GM18526 (cell line): Measurements from ENCODE around the gene CNOT4.

ENCODE experiments used
- POLR2A ChIP-seq: IDR thresholded peaks from 3 replicates; pipeline ENCODE4 v1.6.1; 2011; ENCODE audit not compliant: insufficient read length; ENCODE audit errors: extremely low read depth

Gene CNOT4

DNA sequence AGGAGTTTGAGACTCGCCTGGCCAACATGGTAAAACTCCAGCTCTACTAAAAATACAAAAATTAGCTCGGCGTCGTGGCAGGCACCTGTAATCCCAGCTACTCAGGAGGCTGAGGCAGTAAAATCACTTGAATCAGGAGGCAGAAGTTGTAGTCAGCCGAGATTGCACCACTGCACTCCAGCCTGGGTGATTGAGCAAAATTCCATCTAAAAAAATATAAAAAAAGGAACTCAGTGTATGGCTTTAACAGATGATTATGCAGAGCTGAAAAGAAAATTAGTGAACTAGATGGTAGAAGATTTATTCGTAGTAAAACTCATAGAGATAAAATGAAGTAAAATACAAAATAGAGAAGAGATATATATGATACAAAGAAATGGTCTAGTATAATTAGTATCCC lies 12.6 kb upstream of the CNOT4 start:
- TF ChIP-seq POLR2A, result no peak

DNA sequence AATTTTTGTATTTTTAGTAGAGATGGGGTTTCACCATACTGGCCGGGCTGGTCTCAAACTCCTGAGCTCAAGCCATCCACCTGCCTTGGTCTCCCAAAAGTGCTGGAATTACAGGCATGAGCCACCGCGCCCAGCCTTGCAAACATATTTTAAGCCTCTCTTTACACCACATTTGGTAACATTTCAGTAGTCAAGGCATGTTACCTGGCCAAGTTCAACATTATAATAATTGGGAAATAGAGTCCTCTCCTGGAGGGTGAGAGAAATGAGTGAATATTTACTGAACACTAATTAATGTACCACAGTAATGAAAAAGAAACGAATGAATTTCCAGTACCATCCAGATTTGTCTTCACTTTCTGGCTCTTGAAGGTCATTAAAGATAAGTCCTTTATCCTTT lies 10.0 kb upstream of the CNOT4 start:
- no peak for TF ChIP-seq POLR2A

DNA sequence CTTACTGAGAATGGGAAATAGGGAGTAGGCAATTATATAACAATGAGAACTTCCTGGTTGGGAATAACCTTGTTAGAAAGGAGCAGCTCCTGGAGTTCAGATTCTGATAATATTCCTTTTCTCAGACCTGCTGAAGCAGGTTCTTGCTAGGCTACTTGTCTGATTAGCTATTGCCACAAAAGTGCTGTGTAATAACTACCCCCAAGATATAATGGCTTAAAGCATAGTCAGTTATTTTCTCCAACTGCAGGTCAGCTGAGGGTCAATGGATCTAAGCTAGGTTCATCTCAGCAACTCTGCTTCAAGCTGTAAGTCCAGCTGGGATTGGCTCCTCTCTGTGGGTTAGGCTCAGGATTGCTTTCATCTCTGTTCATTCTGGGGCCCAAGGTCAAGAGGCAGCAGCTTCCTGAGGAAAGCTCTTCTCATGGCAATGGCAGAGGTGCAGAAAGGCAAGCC lies 9.4 kb upstream of the CNOT4 start:
- no peak for TF ChIP-seq POLR2A

DNA sequence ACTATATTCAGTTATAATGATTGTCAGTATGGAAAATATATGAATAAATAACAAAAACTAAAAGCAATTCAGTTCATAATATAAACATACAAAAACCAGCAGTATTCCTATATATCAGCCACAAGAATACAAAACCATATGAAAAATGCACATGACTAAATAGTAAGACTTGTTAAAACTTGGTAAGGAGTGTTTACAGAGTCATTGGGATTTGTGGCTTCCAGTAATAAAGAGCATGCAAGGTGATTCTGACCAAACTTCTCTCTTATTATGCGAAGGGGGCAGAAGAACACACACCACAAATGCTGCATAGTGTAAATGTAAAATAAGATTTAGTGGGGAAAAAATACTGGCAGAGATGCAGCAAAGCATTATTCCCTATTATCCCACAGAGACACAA lies 8.8 kb upstream of the CNOT4 start:
- TF ChIP-seq POLR2A, result no peak

DNA sequence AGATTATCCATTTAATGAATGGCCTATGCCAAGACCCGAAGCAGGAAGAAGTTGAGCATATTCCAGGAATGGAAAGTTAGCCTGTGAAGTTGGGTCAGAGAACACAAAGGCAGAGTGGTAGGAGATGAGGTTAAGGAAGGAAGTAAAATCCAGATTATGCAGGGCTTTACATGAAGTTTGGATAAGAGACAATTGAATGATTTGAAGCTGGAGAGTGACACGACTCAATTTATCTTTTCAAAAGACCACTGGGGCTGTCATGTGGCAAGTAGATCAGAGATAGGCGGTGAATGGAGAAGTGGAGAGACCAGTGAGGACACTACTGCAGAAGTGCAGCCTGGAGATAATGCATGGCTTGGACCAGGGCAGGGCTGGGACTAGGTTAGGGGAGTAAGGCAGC lies 7.2 kb upstream of the CNOT4 start:
- TF ChIP-seq POLR2A, result no peak

DNA sequence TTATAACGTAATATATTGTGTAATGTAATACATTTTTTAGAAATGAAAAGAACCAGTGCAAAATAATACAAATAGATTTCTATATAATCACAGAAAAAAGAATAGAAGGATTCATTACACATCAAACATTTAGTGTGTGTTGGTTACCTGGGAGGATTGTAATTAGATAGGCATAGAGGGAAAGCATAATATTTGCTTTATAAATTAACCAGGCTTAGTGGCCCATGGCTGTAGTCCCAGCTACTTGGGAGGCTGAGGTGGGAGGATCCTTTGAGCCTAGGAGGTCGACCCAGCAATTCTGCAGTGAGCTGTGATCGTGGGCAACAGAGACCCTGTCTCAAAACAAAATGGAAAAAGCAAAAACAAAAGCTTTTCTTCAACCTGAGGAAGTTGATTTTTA lies 5.0 kb upstream of the CNOT4 start:
- no peak for TF ChIP-seq POLR2A

DNA sequence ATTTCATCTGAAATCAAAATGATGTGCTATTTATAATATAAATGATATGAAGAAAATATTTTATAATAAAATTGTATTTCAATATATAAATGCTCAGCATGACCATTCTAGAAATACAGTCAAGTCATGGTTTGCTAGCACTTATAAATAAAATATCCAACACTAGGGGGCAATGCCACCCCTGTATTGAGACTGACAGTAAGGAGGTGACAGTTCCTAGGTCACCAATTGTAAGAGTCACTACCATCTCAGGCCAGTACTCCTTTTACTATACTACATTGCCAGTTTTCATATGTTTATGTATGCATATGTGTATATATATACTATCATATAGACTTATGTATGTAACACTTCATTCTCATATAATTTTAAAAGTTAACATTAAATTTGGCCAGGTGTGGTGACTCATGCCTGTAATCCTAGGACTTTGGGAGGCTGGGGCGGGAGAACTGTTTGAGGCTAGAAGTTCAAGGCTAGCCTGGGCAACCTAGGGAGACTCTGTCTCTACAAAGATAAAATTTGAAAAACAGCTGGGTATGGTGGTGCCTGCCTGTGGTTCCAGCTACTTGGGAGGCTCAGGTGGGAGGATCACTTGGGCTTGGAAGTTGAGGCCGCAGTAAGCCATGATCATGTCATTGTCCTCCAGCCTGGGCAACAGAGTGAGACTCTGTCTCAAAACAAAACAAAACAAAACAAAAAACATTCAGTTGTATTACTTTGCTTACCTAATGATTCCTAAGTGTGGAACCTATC lies 2.4 kb upstream of the CNOT4 start:
- no peak for TF ChIP-seq POLR2A

DNA sequence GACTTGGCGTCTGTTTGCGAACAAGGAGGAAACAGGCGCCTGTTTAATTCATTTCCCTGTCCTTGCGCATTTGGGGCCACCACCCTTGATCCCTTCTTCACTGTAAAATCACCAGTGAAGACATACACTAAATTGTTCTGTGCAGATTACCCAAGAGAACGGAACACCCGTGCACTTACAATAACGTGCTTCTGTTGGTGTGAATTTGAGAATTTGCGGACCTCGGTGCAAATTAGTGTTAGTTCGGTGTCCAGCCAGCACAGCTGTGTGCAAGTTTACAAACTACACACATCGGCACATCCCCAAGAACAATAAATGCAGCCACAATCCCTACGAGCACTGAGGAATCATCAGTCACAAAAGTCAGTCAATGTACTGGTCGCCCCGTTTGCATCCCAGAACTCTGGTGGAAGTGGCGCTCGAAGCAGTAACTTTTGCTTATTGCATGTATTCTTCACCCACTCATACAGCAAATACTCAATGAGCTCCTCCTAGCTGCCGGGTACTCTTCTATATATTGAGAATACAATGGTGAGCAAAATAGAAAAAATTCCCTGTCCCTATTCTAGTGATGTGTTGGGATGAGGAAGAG lies 786 bp upstream of the CNOT4 start:
- TF ChIP-seq POLR2A, result no peak

DNA sequence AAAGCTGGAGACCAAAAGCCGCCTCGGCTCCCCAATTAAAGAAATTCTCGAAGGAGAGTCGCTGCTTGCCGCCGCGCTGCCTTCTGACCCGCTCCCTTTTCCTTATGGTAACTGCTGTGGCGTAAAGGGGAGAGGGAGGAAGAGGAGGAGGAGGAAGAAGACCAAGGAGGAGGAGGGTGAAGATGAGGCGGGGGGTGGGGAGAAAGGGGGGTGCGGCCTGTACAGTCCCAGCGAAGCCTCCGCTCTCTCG lies 388 bp downstream of the CNOT4 start:
- no peak for TF ChIP-seq POLR2A

DNA sequence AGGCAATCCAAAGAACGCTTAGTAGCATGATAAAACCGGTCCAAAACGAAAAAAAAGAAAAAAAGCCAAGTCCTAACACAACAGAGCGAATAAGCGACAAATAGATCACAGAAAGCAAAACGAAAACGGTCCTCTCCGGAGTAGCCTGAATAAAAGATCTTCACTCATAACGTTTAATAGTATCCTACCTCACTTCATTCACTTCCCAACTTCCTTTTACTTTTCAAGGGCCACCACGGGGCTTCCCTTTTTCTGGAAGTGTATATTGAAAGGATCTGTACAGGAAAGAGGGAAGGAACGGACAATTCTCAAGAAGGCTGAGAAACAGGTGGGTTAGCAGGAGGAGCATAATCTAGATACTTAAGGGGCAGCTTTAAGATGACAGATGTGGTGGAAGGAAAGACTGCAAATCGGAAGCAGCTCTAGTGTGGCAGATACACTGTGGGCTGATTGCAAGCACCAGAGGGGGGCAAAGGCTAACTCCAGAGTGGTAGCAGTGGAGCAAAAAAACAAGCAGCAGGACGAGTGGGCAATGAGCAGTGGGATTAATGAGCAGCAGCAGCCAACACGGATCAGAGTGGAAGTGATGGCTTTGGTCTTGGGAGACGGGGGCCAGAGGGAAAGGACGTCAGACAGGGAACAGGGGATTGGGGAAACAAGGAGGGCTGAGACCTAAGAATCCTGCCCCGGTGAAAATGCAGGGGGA lies 866 bp downstream of the CNOT4 start:
- TF ChIP-seq POLR2A, result peak; percentile 14

DNA sequence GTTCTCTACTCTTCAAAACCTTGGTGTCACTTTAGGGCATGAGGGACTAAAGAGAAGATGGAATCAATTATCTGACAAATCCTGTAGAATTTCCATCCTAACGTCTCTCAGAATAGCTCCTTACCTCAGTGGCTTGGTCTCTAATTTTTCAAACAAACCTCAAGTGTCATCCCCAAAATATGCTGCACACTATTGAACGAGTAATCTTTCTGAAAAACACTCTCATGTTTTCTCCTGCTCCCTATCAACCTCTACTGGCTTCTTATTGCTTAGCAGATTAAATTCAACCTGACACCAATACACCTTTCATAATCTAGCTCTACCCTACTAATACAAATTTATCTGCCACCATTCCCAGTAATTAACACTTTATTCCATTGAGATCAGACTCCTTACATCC lies 8.5 kb downstream of the CNOT4 start:
- no peak for TF ChIP-seq POLR2A

DNA sequence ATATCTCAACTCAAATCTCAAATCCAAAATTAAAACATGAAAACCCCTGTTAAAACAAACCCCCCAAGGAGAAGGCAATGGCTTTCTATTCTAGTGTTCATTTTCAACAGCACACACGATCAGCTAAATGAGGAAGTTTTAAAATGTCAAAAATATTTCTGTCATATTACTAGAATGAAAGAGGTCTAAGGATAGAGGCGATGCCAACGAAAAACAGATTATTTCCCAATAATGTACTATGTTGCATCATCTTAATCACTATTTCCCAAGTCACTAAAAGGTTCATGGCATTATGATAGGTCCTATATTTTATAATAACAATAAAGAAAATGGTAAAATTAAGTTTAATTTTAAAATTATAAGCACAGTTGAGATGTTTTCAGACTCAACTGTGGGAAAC lies 10.1 kb downstream of the CNOT4 start:
- TF ChIP-seq POLR2A, result no peak

DNA sequence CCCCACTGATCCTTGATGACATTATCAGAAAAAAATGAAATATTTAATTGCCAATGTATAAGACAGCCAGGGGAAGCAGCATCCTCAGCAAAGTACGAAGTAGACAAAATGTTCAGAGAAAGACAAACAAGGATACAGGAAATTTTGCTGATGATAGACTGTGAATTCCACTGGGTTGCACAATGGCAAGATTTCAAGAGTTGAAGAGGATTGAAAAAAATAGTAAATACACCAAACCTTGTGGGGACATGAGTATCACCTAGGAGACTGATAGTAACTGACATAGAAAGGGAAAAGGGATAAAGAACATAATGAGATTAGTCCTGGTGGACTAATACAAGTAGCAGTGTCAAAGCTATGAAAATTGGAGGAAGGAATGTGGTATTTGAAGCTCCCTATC lies 16.5 kb downstream of the CNOT4 start:
- TF ChIP-seq POLR2A, result no peak

DNA sequence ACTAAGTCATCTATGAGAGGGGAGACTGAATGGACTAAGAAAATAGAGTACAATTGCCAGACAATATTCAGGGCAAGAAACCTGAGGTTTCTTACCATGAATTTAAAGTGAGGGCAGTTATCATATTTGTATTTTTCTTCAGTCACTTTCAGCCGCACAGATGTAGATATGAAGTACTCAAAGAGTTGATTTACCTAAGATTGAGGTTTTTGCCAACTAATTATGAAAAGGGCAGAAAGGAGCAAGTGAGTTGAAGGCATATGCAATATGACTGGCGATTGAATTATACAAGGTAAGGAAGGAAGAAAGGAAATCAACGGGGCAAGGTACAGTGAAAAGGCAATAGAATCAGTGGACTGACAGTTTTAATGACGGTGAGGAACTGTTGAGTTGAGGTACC lies 17.8 kb downstream of the CNOT4 start:
- TF ChIP-seq POLR2A, result no peak

DNA sequence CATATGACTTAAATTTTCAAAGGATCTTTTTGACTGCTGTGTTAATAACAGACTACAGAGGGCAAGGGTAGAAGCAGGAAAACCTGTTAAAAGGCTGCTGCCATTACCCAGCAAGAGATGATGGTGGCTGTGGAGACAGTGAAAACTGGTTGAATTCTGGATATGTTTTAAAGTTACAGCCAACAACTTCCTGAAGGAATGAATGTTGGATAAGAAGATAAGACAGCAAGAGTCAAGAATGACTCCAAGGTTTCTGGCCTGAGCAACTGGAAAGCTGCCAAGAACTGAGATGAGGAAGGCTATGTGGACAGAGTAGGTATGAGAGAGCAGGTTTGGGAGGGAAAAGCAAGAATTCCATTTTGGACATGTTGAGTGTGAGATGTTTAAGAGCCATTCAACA lies 19.1 kb downstream of the CNOT4 start:
- no peak for TF ChIP-seq POLR2A

DNA sequence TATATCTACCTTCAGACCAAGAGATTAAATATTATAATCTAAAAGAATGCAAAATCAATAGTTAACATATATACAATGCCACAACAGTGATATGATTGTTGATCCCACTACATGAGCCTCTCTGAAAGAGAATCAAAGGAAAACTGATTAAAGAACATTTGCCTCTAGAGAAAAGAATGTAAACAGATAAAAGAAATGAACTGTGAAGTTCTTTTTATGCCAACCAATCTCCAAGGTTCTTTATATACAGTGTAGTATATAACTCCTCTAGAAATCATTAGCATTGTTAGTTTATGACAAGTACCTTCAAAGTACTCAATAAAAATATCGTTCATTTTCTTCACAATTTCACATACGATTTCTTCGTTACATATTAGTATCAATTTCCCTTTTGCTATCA lies 20.1 kb downstream of the CNOT4 start:
- no peak for TF ChIP-seq POLR2A
